Esophagus muscularis mucosa (tissue), 4 donors: ENCODE measurements around the gene ZNF687. TPM values are rescaled to one million over a fixed set of nuclear protein-coding genes. Genes with fewer than 3 reads are reported as not detected.
A peak's percentile ranks its signal among the peaks of the same experiment; 100 is the strongest.

Source experiments
- DNase-seq: peaks from one replicate; pipeline ENCODE4 v3.0.0-alpha.2; 2017; ENCODE audit errors: extremely low spot score
- H3K27ac ChIP-seq, 4 donors: fragments of 200-600 bp; sonication (generic); replicated peaks in 1 of 4; 1 replicate in 3 of 4; 2 replicates in 1 of 4; pipeline ENCODE4 v1.5.1; 2016 to 2019; ENCODE audit warnings: mild to moderate bottlenecking in 1 of 4
- H3K27me3 ChIP-seq, 4 donors: fragments of 200-600 bp; sonication (generic); one replicate each; pipeline versions ENCODE4 v1.5.1 to v1.6.0; 2016 to 2019
- H3K36me3 ChIP-seq, 4 donors: fragments of 200-600 bp; sonication (generic); one replicate each; pipeline ENCODE4 v1.5.1; 2016 to 2019
- H3K4me1 ChIP-seq, 4 donors: fragments of 200-600 bp; sonication (generic); one replicate each; pipeline ENCODE4 v1.5.1; 2016 to 2019
- H3K4me3 ChIP-seq, 4 donors: fragments of 200-600 bp; sonication (generic); 1 replicate in 2 of 4; 2 replicates in 2 of 4; pipeline ENCODE4 v1.5.1; 2016 to 2019; ENCODE audit warnings: mild to moderate bottlenecking in 4 of 4, moderate library complexity in 1 of 4
- H3K9me3 ChIP-seq, 4 donors: fragments of 200-600 bp; sonication (generic); 1 replicate in 3 of 4; 2 replicates in 1 of 4; pipeline ENCODE4 v1.5.1; 2016 to 2019
- CTCF ChIP-seq, 3 experiments: fragments of 200-600 bp in 2 of 3; fragments of 450-650 bp in 1 of 3; sonication (generic) in 2 of 3; IDR thresholded peaks; one replicate each; pipeline ENCODE4 v1.5.1; 2017 to 2019; ENCODE audit warnings: antibody characterized with exemption in 3 of 3, mild to moderate bottlenecking in 2 of 3, moderate library complexity in 1 of 3
- EP300 ChIP-seq: sonication (generic); formaldehyde crosslinking; IDR thresholded peaks from one replicate; pipeline ENCODE4 v1.6.1; 2017; ENCODE audit warnings: antibody characterized with exemption
- POLR2A ChIP-seq: fragments of 450-650 bp; IDR thresholded peaks from one replicate; pipeline ENCODE4 v1.6.1; 2017; ENCODE audit warnings: antibody characterized with exemption, moderate library complexity, mild to moderate bottlenecking, low read depth
- POLR2AphosphoS5 ChIP-seq, 2 donors: sonication (generic); formaldehyde crosslinking; IDR thresholded peaks; one replicate each; pipeline ENCODE4 v1.6.1; 2017; ENCODE audit warnings: antibody characterized with exemption in 2 of 2
- WGBS: methylation state at CpG from one replicate; pipeline ENCODE4 v1.1.5; 2018; 5-methylcytosine and 5-hydroxymethylcytosine counted together
- intact Hi-C: fragments of 100-400 bp; cut with DNase I; formaldehyde crosslinking; loops from one replicate; pipeline ENCODE4 v1.15.1; 2023
- total RNA-seq, 4 donors: library from RNA; depleted of rRNA; stranded (reverse); fragments of >200 nt; gene quantifications; one replicate each; pipeline versions ENCODE4 v1.1.0 to v1.2.1, GENCODE V29; 2016

The ZNF687 gene
- total RNA-seq, 4 donors from 2014 or later: 16.6 to 28.6 (median 23.1) TPM

- Histone ChIP-seq H3K4me1 (peaks cover 28 to 62% (median 56%) of the 10 kb centered on the region in 4 donors), H3K4me3 (peak overlapping the region; percentile 82 to 88 (median 85)), H3K27me3 (no peaks in the 10 kb centered on the region), H3K9me3 (no peaks in the 10 kb centered on the region), H3K36me3 (peaks cover 0 to 35% (median 32%) of the 10 kb centered on the region in 4 donors), H3K27ac (peak overlapping the region; percentile 87 to 93 (median 91))
- TF ChIP-seq POLR2A: no peak
- no peak for TF ChIP-seq EP300
- no peak for TF ChIP-seq CTCF (IDR thresholded peaks at IDR 0.05)
- no peak for TF ChIP-seq POLR2AphosphoS5 (IDR thresholded peaks at IDR 0.05)
- WGBS: 23% methylated on average over 5 of the region's 5 CpGs
- no peak for DNase-seq
- intact Hi-C loops: no loop called here
Measured at GRCh38 chr1:151325646-151326429, 43.7 kb downstream of the ZNF687 start.

- Histone ChIP-seq H3K27me3 (no peaks in the 10 kb centered on the region), H3K27ac (peak overlapping the region; percentile 87 to 93 (median 91)), H3K9me3 (no peaks in the 10 kb centered on the region), H3K36me3 (peaks cover 0 to 31% (median 29%) of the 10 kb centered on the region in 4 donors), H3K4me1 (peaks cover 28 to 54% (median 49%) of the 10 kb centered on the region in 4 donors), H3K4me3 (peak overlapping the region; percentile 82 to 88 (median 85))
- no peak for DNase-seq
- TF ChIP-seq POLR2AphosphoS5 (IDR thresholded peaks at IDR 0.05): no peak
- no peak for TF ChIP-seq CTCF (IDR thresholded peaks at IDR 0.05)
- TF ChIP-seq EP300: no peak
- TF ChIP-seq POLR2A: no peak
- intact Hi-C loops: no loop called here
- under 1% methylated on average over 12 of the region's 12 CpGs for WGBS
Measured at GRCh38 chr1:151326619-151327222, 44.6 kb downstream of the ZNF687 start.

- TF ChIP-seq EP300 (no peak), POLR2AphosphoS5 (IDR thresholded peaks at IDR 0.05) (peak; percentile 77 to 78), CTCF (IDR thresholded peaks at IDR 0.05) (peak in 1 of 3 experiments; percentile 12), POLR2A (peak; percentile 7)
- Histone ChIP-seq H3K27ac (peak within 1 kb of the TSS; percentile 87 to 93 (median 91)), H3K4me1 (peaks cover 28 to 50% (median 46%) of the 10 kb centered on the region in 4 donors), H3K9me3 (no peaks in the 10 kb centered on the region), H3K36me3 (peaks cover 0 to 31% (median 26%) of the 10 kb centered on the region in 4 donors), H3K27me3 (no peaks in the 10 kb centered on the region), H3K4me3 (peak within 1 kb of the TSS; percentile 82 to 88 (median 85))
- intact Hi-C loops: no loop called here
- under 1% methylated on average over 40 of the region's 40 CpGs for WGBS
- DNase-seq: peak; percentile 98
Measured at GRCh38 chr1:151327223-151327902, 45.3 kb downstream of the ZNF687 start, which contains the start of gene PI4KB. Gene PI4KB, minus strand, starts transcription at chr1:151327416. Its CDS starts 10,935 bp downstream, at chr1:151316481.

DNA sequence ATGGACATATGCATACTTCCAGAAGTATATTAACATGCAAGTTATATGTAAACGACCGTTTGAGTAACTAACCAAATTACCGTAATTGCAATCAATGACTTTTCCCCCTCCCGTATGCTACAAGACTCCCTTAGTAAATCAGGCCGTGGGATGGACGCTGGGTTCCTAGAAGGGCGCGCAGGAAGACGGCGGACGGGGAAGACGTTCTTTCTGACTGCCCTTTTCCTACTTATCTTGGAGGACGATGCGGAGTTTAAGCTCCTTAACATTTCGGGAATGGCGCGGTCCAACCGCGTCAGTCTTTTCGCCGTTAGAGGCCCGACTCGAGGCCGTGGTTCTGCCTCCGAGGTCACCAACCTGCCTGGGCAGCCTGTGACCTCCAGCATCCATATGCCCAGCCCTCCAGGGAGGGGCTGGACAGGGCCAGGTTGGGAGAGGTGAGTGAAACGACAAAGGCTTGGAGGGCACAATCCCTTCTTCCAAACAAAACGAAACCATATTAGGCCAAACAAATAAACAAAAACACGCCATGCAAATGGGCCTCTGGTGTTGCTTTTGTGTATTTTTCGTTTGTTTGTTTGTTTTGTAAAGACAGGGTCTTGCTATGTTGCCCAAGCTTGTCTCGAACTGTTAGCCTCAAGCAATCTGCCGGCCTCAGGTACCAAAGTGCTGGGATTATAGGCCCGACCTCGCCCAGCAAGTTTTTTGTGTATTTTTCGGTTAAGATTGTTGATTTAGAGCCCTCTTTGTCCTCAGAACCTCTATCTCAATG is 46.0 kb downstream of the ZNF687 start:
- Histone ChIP-seq H3K27me3 (no peaks in the 10 kb centered on the region), H3K9me3 (no peaks in the 10 kb centered on the region), H3K36me3 (peaks cover 0 to 25% (median 21%) of the 10 kb centered on the region in 4 donors), H3K27ac (peak overlapping the region; percentile 87 to 93 (median 91)), H3K4me3 (peak overlapping the region; percentile 82 to 88 (median 85)), H3K4me1 (peaks cover 28 to 45% (median 44%) of the 10 kb centered on the region in 4 donors)
- WGBS: 27% methylated on average over 29 of the region's 34 CpGs
- TF ChIP-seq CTCF (IDR thresholded peaks at IDR 0.05) (no peak), EP300 (no peak), POLR2A (no peak), POLR2AphosphoS5 (IDR thresholded peaks at IDR 0.05) (no peak)
- DNase-seq: no peak
- intact Hi-C loops: no loop called here
